HepG2 (cell line): ENCODE measurements around the gene MISFA.

Experiments used
- FOXJ3 ChIP-seq: sonication (generic); formaldehyde crosslinking; IDR thresholded peaks from 2 replicates; pipeline ENCODE4 v1.4.0; 2020; ENCODE audit warnings: missing genetic modification reagents, mild to moderate bottlenecking, borderline replicate concordance
- NFE2L1 ChIP-seq: sonication (generic); formaldehyde crosslinking; IDR thresholded peaks from 2 replicates; pipeline ENCODE4 v1.4.0; 2020; ENCODE audit warnings: missing genetic modification reagents, mild to moderate bottlenecking, borderline replicate concordance
- NPAS2 ChIP-seq: sonication (generic); formaldehyde crosslinking; IDR thresholded peaks from 2 replicates; pipeline ENCODE4 v1.8.0; 2022; ENCODE audit warnings: mild to moderate bottlenecking, missing genetic modification reagents, borderline replicate concordance
- POGK ChIP-seq: sonication (generic); formaldehyde crosslinking; conservative IDR thresholded peaks from 2 replicates; pipeline ENCODE4 v1.8.0; 2022; ENCODE audit warnings: mild to moderate bottlenecking, moderate library complexity, missing genetic modification reagents
- TP53 ChIP-seq: sonication (generic); formaldehyde crosslinking; conservative IDR thresholded peaks from 2 replicates; pipeline ENCODE4 v1.4.0; 2020; ENCODE audit warnings: missing genetic modification reagents
- ZNF317 ChIP-seq: sonication (generic); formaldehyde crosslinking; IDR thresholded peaks from 2 replicates; pipeline ENCODE4 v1.5.0; 2020; ENCODE audit warnings: mild to moderate bottlenecking, missing genetic modification reagents
- TF ChIP-seq, protein P1 (sequence below): sonication (generic); formaldehyde crosslinking; IDR thresholded peaks from 2 replicates; pipeline ENCODE4 v1.4.0; 2020; ENCODE audit warnings: mild to moderate bottlenecking, low read depth, missing genetic modification reagents

DNA sequence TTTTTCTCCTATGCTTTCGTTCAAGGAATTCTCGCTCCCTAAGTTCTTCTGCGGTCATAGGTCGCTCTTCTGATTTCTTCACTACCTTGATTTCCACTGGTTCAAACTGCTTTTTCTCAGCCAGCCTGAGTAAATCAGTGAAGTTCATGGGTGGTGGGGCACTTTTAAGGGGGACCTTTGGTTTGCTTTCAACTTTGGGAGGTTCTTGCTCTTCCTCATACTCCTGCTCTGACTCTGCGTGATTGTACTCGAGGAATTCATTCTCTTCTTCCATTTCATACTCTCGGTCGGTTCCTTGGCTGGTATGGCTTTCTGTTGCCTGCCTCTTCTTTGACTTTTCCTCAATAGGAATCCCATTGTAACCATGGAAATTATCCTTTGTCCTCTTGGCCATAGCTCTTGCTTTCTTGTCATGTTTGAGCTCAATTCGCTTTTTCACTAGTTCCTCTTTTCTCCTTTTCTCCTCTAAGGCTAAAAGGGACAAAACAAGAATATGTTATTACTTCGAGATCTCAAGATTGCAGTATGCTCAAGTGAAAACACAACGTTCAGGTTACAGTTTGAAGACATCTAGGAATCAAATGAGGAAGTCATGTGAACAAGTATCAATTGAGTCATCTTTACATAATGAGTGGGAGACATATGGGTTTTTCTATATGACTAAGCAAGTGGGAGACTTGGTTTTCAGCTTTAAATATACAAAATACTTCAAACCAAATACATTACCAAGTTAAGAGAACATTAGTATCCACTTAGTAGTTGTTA lies 16.2 kb downstream of the MISFA start:
- TF ChIP-seq, protein P1, sequence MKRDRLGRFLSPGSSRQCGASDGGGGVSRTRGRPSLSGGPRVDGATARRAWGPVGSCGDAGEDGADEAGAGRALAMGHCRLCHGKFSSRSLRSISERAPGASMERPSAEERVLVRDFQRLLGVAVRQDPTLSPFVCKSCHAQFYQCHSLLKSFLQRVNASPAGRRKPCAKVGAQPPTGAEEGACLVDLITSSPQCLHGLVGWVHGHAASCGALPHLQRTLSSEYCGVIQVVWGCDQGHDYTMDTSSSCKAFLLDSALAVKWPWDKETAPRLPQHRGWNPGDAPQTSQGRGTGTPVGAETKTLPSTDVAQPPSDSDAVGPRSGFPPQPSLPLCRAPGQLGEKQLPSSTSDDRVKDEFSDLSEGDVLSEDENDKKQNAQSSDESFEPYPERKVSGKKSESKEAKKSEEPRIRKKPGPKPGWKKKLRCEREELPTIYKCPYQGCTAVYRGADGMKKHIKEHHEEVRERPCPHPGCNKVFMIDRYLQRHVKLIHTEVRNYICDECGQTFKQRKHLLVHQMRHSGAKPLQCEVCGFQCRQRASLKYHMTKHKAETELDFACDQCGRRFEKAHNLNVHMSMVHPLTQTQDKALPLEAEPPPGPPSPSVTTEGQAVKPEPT (CRISPR knock-in tag), result no peak
- TF ChIP-seq TP53 (CRISPR knock-in tag), result no peak
- no peak for TF ChIP-seq NFE2L1 (CRISPR knock-in tag)
- TF ChIP-seq POGK (CRISPR knock-in tag), result no peak
- no peak for TF ChIP-seq ZNF317 (CRISPR knock-in tag)
- no peak for TF ChIP-seq NPAS2 (CRISPR knock-in tag)
- TF ChIP-seq FOXJ3 (CRISPR knock-in tag), result no peak
